Measurements from ENCODE around the gene ZMAT2.

Gene ZMAT2

DNA sequence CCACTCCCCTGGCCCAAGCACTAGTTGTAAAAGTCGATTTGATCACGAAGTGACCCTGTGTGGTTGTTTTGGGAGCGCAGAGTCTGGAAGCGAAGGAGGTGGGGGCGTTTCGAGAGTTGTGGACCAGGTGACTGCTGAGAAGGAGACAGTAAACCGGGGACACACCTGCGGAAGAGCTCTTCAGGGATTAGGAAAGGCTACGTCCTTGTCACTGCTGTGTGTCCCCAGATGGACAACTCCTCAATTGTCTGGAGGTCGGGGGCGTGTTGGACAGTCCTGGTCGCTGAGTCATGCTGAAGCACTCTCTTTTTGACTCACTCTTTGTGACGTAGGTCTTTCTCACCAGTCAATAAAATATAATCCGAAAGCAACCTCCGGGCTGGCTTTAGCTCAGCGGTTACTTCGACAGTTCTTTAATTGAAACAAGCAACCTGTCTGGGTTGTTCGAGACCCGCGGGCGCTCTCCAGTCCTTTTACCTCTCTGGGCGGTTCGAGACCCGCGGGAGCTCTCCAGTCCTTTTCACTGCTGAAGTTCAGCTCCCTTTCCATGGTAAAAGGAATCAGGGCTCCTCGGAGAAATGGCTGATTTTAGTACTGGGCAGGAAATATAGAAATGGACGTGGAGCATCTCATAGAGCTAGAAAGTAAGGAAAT is 10.8 kb downstream of the ZMAT2 start (continued):
- TF ChIP-seq, protein P1, sequence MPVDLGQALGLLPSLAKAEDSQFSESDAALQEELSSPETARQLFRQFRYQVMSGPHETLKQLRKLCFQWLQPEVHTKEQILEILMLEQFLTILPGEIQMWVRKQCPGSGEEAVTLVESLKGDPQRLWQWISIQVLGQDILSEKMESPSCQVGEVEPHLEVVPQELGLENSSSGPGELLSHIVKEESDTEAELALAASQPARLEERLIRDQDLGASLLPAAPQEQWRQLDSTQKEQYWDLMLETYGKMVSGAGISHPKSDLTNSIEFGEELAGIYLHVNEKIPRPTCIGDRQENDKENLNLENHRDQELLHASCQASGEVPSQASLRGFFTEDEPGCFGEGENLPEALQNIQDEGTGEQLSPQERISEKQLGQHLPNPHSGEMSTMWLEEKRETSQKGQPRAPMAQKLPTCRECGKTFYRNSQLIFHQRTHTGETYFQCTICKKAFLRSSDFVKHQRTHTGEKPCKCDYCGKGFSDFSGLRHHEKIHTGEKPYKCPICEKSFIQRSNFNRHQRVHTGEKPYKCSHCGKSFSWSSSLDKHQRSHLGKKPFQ (tag by site-specific recombination; IDR thresholded peaks at IDR 0.05): no peak
- TF ChIP-seq ZBTB1 (tag by site-specific recombination; IDR thresholded peaks at IDR 0.05): no peak
- peak; percentile 86 for TF ChIP-seq PRDM1 (tag by site-specific recombination; IDR thresholded peaks at IDR 0.05)
- TF ChIP-seq ZNF239 (tag by site-specific recombination; IDR thresholded peaks at IDR 0.05): no peak
- TF ChIP-seq, protein P2, sequence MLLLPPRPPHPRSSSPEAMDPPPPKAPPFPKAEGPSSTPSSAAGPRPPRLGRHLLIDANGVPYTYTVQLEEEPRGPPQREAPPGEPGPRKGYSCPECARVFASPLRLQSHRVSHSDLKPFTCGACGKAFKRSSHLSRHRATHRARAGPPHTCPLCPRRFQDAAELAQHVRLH (tag by site-specific recombination; IDR thresholded peaks at IDR 0.05): peak; percentile 83; the same call in 1 of the 2 replicates
- no peak for TF ChIP-seq ZFP41 (tag by site-specific recombination; IDR thresholded peaks at IDR 0.05; ENCODE audit: borderline replicate concordance)
- peak; percentile 75 for TF ChIP-seq WT1 (tag by site-specific recombination; IDR thresholded peaks at IDR 0.05)
- TF ChIP-seq, protein P3, sequence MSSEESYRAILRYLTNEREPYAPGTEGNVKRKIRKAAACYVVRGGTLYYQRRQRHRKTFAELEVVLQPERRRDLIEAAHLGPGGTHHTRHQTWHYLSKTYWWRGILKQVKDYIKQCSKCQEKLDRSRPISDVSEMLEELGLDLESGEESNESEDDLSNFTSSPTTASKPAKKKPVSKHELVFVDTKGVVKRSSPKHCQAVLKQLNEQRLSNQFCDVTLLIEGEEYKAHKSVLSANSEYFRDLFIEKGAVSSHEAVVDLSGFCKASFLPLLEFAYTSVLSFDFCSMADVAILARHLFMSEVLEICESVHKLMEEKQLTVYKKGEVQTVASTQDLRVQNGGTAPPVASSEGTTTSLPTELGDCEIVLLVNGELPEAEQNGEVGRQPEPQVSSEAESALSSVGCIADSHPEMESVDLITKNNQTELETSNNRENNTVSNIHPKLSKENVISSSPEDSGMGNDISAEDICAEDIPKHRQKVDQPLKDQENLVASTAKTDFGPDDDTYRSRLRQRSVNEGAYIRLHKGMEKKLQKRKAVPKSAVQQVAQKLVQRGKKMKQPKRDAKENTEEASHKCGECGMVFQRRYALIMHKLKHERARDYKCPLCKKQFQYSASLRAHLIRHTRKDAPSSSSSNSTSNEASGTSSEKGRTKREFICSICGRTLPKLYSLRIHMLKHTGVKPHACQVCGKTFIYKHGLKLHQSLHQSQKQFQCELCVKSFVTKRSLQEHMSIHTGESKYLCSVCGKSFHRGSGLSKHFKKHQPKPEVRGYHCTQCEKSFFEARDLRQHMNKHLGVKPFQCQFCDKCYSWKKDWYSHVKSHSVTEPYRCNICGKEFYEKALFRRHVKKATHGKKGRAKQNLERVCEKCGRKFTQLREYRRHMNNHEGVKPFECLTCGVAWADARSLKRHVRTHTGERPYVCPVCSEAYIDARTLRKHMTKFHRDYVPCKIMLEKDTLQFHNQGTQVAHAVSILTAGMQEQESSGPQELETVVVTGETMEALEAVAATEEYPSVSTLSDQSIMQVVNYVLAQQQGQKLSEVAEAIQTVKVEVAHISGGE (tag by site-specific recombination; conservative IDR thresholded peaks at IDR 0.05; ENCODE audit: low read depth): no peak; the same call in 1 of the 2 replicates
- peak; percentile 61; the same call in 1 of the 2 replicates for TF ChIP-seq ZBTB48 (tag by site-specific recombination; IDR thresholded peaks at IDR 0.05)
- peak; percentile 93 for TF ChIP-seq ZNF501 (tag by site-specific recombination; IDR thresholded peaks at IDR 0.05)
- TF ChIP-seq ZBTB8A (tag by site-specific recombination; IDR thresholded peaks at IDR 0.05): peak; percentile 47
- TF ChIP-seq, protein P4, sequence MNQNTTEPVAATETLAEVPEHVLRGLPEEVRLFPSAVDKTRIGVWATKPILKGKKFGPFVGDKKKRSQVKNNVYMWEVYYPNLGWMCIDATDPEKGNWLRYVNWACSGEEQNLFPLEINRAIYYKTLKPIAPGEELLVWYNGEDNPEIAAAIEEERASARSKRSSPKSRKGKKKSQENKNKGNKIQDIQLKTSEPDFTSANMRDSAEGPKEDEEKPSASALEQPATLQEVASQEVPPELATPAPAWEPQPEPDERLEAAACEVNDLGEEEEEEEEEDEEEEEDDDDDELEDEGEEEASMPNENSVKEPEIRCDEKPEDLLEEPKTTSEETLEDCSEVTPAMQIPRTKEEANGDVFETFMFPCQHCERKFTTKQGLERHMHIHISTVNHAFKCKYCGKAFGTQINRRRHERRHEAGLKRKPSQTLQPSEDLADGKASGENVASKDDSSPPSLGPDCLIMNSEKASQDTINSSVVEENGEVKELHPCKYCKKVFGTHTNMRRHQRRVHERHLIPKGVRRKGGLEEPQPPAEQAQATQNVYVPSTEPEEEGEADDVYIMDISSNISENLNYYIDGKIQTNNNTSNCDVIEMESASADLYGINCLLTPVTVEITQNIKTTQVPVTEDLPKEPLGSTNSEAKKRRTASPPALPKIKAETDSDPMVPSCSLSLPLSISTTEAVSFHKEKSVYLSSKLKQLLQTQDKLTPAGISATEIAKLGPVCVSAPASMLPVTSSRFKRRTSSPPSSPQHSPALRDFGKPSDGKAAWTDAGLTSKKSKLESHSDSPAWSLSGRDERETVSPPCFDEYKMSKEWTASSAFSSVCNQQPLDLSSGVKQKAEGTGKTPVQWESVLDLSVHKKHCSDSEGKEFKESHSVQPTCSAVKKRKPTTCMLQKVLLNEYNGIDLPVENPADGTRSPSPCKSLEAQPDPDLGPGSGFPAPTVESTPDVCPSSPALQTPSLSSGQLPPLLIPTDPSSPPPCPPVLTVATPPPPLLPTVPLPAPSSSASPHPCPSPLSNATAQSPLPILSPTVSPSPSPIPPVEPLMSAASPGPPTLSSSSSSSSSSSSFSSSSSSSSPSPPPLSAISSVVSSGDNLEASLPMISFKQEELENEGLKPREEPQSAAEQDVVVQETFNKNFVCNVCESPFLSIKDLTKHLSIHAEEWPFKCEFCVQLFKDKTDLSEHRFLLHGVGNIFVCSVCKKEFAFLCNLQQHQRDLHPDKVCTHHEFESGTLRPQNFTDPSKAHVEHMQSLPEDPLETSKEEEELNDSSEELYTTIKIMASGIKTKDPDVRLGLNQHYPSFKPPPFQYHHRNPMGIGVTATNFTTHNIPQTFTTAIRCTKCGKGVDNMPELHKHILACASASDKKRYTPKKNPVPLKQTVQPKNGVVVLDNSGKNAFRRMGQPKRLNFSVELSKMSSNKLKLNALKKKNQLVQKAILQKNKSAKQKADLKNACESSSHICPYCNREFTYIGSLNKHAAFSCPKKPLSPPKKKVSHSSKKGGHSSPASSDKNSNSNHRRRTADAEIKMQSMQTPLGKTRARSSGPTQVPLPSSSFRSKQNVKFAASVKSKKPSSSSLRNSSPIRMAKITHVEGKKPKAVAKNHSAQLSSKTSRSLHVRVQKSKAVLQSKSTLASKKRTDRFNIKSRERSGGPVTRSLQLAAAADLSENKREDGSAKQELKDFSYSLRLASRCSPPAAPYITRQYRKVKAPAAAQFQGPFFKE (tag by site-specific recombination; IDR thresholded peaks at IDR 0.05; ENCODE audit: borderline replicate concordance): no peak
- no peak for TF ChIP-seq RBAK (tag by site-specific recombination; IDR thresholded peaks at IDR 0.05)
- TF ChIP-seq ZNF664 (tag by site-specific recombination; IDR thresholded peaks at IDR 0.05): no peak
- peak; percentile 56 for TF ChIP-seq SP3 (tag by site-specific recombination; IDR thresholded peaks at IDR 0.05)
- TF ChIP-seq, protein P5, sequence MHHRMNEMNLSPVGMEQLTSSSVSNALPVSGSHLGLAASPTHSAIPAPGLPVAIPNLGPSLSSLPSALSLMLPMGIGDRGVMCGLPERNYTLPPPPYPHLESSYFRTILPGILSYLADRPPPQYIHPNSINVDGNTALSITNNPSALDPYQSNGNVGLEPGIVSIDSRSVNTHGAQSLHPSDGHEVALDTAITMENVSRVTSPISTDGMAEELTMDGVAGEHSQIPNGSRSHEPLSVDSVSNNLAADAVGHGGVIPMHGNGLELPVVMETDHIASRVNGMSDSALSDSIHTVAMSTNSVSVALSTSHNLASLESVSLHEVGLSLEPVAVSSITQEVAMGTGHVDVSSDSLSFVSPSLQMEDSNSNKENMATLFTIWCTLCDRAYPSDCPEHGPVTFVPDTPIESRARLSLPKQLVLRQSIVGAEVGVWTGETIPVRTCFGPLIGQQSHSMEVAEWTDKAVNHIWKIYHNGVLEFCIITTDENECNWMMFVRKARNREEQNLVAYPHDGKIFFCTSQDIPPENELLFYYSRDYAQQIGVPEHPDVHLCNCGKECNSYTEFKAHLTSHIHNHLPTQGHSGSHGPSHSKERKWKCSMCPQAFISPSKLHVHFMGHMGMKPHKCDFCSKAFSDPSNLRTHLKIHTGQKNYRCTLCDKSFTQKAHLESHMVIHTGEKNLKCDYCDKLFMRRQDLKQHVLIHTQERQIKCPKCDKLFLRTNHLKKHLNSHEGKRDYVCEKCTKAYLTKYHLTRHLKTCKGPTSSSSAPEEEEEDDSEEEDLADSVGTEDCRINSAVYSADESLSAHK (tag by site-specific recombination; IDR thresholded peaks at IDR 0.05): no peak
- TF ChIP-seq EGR2 (tag by site-specific recombination; IDR thresholded peaks at IDR 0.05; ENCODE audit: low read depth): peak; percentile 69
- TF ChIP-seq, protein P6, sequence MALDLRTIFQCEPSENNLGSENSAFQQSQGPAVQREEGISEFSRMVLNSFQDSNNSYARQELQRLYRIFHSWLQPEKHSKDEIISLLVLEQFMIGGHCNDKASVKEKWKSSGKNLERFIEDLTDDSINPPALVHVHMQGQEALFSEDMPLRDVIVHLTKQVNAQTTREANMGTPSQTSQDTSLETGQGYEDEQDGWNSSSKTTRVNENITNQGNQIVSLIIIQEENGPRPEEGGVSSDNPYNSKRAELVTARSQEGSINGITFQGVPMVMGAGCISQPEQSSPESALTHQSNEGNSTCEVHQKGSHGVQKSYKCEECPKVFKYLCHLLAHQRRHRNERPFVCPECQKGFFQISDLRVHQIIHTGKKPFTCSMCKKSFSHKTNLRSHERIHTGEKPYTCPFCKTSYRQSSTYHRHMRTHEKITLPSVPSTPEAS (tag by site-specific recombination; IDR thresholded peaks at IDR 0.05): peak; percentile 56
- TF ChIP-seq ZNF302 (tag by site-specific recombination; IDR thresholded peaks at IDR 0.05; ENCODE audit: low read depth): no peak
- TF ChIP-seq, protein P7, sequence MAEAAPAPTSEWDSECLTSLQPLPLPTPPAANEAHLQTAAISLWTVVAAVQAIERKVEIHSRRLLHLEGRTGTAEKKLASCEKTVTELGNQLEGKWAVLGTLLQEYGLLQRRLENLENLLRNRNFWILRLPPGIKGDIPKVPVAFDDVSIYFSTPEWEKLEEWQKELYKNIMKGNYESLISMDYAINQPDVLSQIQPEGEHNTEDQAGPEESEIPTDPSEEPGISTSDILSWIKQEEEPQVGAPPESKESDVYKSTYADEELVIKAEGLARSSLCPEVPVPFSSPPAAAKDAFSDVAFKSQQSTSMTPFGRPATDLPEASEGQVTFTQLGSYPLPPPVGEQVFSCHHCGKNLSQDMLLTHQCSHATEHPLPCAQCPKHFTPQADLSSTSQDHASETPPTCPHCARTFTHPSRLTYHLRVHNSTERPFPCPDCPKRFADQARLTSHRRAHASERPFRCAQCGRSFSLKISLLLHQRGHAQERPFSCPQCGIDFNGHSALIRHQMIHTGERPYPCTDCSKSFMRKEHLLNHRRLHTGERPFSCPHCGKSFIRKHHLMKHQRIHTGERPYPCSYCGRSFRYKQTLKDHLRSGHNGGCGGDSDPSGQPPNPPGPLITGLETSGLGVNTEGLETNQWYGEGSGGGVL (tag by site-specific recombination; IDR thresholded peaks at IDR 0.05): no peak
- peak; percentile 89 for TF ChIP-seq ZFP37 (tag by site-specific recombination; IDR thresholded peaks at IDR 0.05)
- no peak for TF ChIP-seq SALL2 (tag by site-specific recombination; IDR thresholded peaks at IDR 0.05; ENCODE audit: borderline replicate concordance)

All from HEK293 (cell line).